NCI-H1417 treated with DMSO at 0.1 percent for 48 hours (cell line): Measurements from ENCODE around the gene COL27A1.

Experiments used
- DNase-seq: peaks from one replicate; lab custom pipeline; 2025; lab: John Stamatoyannopoulos, UW

COL27A1 gene

GRCh38 chr9:114168281-114169028 is 13.1 kb downstream of the COL27A1 start:
- no peak for DNase-seq

GRCh38 chr9:114169029-114169951 is 14.0 kb downstream of the COL27A1 start:
- no peak for DNase-seq

- DNase-seq, result no peak
Observed at GRCh38 chr9:114169952-114170770, 14.8 kb downstream of the COL27A1 start.

GRCh38 chr9:114170771-114171461 is 15.6 kb downstream of the COL27A1 start:
- DNase-seq, result no peak

- no peak for DNase-seq
Observed at GRCh38 chr9:114171500-114171899, 16.2 kb downstream of the COL27A1 start.

- no peak for DNase-seq
Observed at GRCh38 chr9:114172981-114173833, 17.9 kb downstream of the COL27A1 start.

- no peak for DNase-seq
Observed at GRCh38 chr9:114174557-114174875, 19.2 kb downstream of the COL27A1 start.

- DNase-seq, result no peak
Observed at GRCh38 chr9:114174876-114175771, 19.8 kb downstream of the COL27A1 start.

GRCh38 chr9:114176624-114177291 is 21.4 kb downstream of the COL27A1 start:
- no peak for DNase-seq

GRCh38 chr9:114177423-114178064 is 22.2 kb downstream of the COL27A1 start:
- DNase-seq, result no peak

- DNase-seq, result no peak
Observed at GRCh38 chr9:114178076-114178475, 22.7 kb downstream of the COL27A1 start.

- DNase-seq, result no peak
Observed at GRCh38 chr9:114178756-114179450, 23.6 kb downstream of the COL27A1 start.

- no peak for DNase-seq
Observed at GRCh38 chr9:114179516-114179915, 24.2 kb downstream of the COL27A1 start.

GRCh38 chr9:114180696-114181606 is 25.6 kb downstream of the COL27A1 start:
- DNase-seq, result no peak

- DNase-seq, result no peak
Observed at GRCh38 chr9:114181607-114182409, 26.5 kb downstream of the COL27A1 start.

GRCh38 chr9:114183006-114183405 is 27.7 kb downstream of the COL27A1 start:
- DNase-seq, result no peak
